Measurements from ENCODE around the gene LIPC. TPM values are rescaled to one million over a fixed set of nuclear protein-coding genes. Genes with fewer than 3 reads are reported as not detected.

The LIPC gene
- total and polyA plus RNA-seq, 7 donors: 0.36 to 3.0 (median 0.83) TPM; not detected in 2

DNA sequence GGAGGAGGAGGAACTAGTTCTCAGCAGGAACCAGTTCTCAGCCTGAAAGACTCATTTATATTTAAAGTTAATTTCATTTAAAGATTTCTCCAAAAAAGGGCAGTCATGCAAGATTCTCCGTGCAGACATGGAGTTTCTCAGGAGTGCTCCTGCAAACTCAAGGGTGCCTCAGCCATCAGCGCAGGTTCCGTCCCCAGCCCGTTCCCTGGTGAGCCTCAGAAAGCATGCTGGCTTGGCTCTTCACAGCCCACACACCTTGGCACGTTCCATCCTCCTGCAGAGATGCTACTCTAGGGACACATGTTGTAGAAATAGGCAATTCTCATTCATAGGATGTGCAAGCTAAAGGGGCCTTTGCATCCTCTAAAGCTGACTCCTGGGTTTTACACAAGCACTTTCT, 123.0 kb downstream of the LIPC start:
- H3K4me3 ChIP-seq: no peak overlapping the region
- no peaks in the 10 kb centered on the region for H3K9me3 ChIP-seq
- WGBS, 2 donors: 87 to 97% methylated on average over 5 of the region's 5 CpGs
- intact Hi-C loops (cut with DNase I): no loop called here
- no peak for DNase-seq
- H3K27me3 ChIP-seq: no peaks in the 10 kb centered on the region
- H3K4me1 ChIP-seq: peaks cover 0 to 21% (median 17%) of the 10 kb centered on the region in 4 donors
- TF ChIP-seq POLR2A (IDR thresholded peaks at IDR 0.05) (no peak), EP300 (IDR thresholded peaks at IDR 0.05) (no peak), POLR2AphosphoS5 (IDR thresholded peaks at IDR 0.05) (no peak)
- TF ChIP-seq, protein P1, sequence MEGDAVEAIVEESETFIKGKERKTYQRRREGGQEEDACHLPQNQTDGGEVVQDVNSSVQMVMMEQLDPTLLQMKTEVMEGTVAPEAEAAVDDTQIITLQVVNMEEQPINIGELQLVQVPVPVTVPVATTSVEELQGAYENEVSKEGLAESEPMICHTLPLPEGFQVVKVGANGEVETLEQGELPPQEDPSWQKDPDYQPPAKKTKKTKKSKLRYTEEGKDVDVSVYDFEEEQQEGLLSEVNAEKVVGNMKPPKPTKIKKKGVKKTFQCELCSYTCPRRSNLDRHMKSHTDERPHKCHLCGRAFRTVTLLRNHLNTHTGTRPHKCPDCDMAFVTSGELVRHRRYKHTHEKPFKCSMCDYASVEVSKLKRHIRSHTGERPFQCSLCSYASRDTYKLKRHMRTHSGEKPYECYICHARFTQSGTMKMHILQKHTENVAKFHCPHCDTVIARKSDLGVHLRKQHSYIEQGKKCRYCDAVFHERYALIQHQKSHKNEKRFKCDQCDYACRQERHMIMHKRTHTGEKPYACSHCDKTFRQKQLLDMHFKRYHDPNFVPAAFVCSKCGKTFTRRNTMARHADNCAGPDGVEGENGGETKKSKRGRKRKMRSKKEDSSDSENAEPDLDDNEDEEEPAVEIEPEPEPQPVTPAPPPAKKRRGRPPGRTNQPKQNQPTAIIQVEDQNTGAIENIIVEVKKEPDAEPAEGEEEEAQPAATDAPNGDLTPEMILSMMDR (IDR thresholded peaks at IDR 0.05): no peak
- no peaks in the 10 kb centered on the region for H3K36me3 ChIP-seq
- no peak overlapping the region for H3K27ac ChIP-seq

DNA sequence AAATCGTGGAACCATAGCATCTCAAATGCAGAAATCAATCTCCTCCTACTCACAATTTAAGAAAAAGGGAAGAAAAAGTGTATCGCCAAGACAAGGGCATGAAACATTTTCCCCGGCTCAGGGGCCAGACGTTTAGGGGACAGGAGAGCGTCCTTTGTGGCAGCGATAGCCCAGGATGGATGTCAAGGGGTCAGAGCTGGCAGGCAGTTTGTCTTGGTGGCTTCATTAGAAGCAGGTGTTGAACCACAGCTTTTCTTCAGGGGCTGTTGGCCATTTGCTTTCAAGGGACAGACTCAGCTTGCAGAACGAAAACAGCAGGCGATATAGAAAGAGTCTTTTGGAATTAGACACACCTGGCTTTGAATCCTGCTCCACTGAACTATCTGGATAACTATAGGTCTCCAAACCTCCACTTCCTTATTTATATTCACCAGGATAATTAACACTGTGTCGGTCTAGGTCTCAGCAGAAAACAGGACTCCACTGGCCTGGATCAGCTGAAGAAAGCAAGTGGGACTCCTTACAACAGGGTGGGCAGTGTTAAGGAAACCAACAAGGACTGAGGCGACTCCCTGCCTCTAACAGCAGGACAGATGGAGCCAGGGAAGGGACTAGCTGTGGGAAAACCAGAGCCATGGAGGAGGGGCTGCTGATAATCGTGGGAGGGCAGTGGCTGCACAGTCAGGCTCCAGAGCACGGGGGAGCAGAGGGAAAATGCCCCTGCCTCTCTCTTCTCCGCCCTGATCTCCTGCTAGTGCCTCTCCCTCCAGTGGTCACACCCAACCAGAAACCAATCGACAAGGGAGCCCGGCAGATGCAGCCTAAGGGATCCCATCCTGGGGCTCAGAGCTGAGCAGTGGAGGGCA, 123.6 kb downstream of the LIPC start:
- no peaks in the 10 kb centered on the region for H3K27me3 ChIP-seq
- 55 to 74% methylated on average over 15 of the region's 15 CpGs for whole genome bisulfite sequencing, 2 donors
- H3K27ac ChIP-seq: no peak overlapping the region
- H3K4me3 ChIP-seq: no peak overlapping the region
- no peak for TF ChIP-seq EP300 (IDR thresholded peaks at IDR 0.05)
- TF ChIP-seq, protein P1 (IDR thresholded peaks at IDR 0.05): no peak
- no peaks in the 10 kb centered on the region for H3K36me3 ChIP-seq
- peaks cover 0 to 16% (median 11%) of the 10 kb centered on the region in 4 donors for H3K4me1 ChIP-seq
- no peak for DNase-seq
- intact Hi-C loops (cut with DNase I): no loop called here
- H3K9me3 ChIP-seq: no peaks in the 10 kb centered on the region

DNA sequence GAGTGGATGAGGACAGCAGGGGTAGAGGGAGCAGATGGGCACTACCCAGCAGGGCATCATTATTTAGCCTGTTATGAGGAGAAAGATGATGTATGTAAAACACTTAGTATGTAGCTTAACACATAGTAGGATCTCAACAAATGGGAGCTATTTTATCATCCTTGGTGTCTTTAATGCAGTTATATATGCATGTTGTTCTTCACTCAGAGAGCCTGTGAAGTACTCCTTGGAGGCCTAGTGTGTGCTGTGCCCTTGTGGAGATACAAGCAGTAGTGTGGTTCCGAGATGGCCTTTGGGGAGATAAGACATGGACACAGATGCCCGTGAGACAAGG, 124.2 kb downstream of the LIPC start:
- peaks cover 0 to 16% (median 11%) of the 10 kb centered on the region in 4 donors for H3K4me1 ChIP-seq
- DNase-seq: no peak
- 81 to 87% methylated on average over 2 of the region's 2 CpGs for WGBS, 2 donors

DNA sequence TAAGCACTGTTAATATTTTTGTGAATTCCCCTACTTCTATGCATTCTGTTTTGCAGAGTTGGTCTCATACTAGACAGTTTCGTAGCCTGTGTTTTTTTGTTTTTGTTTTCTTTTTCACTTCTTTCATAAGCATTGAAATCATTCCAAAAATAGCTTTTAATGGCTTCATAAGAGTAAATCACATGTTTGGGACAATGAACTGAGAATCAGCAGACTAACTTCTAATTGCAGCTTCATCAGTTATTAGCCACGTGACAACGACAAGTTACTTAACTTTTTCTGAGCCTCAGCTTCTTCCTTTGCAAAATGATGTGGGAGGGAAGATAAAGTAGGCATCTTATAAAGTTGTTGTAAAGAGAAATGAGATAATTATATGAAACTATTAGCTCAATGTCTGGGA, 124.8 kb downstream of the LIPC start:
- no peak for DNase-seq
- H3K4me1 ChIP-seq: peaks cover 0 to 14% (median 9%) of the 10 kb centered on the region in 4 donors
- no peaks in the 10 kb centered on the region for H3K9me3 ChIP-seq
- H3K4me3 ChIP-seq: no peak overlapping the region
- no peaks in the 10 kb centered on the region for H3K27me3 ChIP-seq
- TF ChIP-seq EP300 (IDR thresholded peaks at IDR 0.05) (no peak), POLR2AphosphoS5 (IDR thresholded peaks at IDR 0.05) (no peak), POLR2A (IDR thresholded peaks at IDR 0.05) (no peak)
- TF ChIP-seq, protein P1 (IDR thresholded peaks at IDR 0.05): no peak
- no peak overlapping the region for H3K27ac ChIP-seq
- intact Hi-C loops (cut with DNase I): no loop called here
- no peaks in the 10 kb centered on the region for H3K36me3 ChIP-seq
- 80% methylated on average over 3 of the region's 3 CpGs for WGBS, 2 donors

More for the DNA sequence above, 124.2 kb downstream of the LIPC start:
- intact Hi-C loops (cut with DNase I): no loop called here
- Histone ChIP-seq H3K36me3 (no peaks in the 10 kb centered on the region), H3K4me3 (no peak overlapping the region), H3K9me3 (no peaks in the 10 kb centered on the region), H3K27ac (no peak overlapping the region), H3K27me3 (no peaks in the 10 kb centered on the region)
- TF ChIP-seq POLR2AphosphoS5 (IDR thresholded peaks at IDR 0.05) (no peak), POLR2A (IDR thresholded peaks at IDR 0.05) (no peak), EP300 (IDR thresholded peaks at IDR 0.05) (no peak)
- TF ChIP-seq, protein P1 (IDR thresholded peaks at IDR 0.05): no peak

Measured in sigmoid colon (tissue), 7 donors.